DOHH2 (cell line): Measurements from ENCODE around the gene RAD51B.

Source experiments
- H3F3A ChIP-seq: fragments of 200-600 bp; sonication (generic), shearing (Covaris generic); 2 replicates; pipeline ENCODE4 v1.6.0; 2016; ENCODE audit warnings: antibody characterized with exemption, mild to moderate bottlenecking; ENCODE audit not compliant: control insufficient read depth, insufficient read depth
- H3K27ac ChIP-seq: fragments of 200-600 bp; sonication (generic); 2 replicates; pipeline ENCODE4 v1.5.1; 2014; ENCODE audit warnings: low read depth, mild to moderate bottlenecking, low read length, moderate library complexity
- H3K27me3 ChIP-seq: fragments of 200-600 bp; sonication (generic); 2 replicates; pipeline ENCODE4 v1.6.1; 2014; ENCODE audit warnings: mild to moderate bottlenecking, low read length, mixed read lengths; ENCODE audit not compliant: control insufficient read depth
- H3K36me3 ChIP-seq: fragments of 200-600 bp; sonication (generic); 2 replicates; pipeline ENCODE4 v1.6.1; 2014; ENCODE audit warnings: mild to moderate bottlenecking, low read length, moderate library complexity, mixed read lengths; ENCODE audit not compliant: control insufficient read depth
- H3K4me1 ChIP-seq: fragments of 200-600 bp; sonication (generic); 2 replicates; pipeline ENCODE4 v1.6.1; 2014; ENCODE audit warnings: mild to moderate bottlenecking, low read length, mixed read lengths; ENCODE audit not compliant: control insufficient read depth
- H3K4me2 ChIP-seq: fragments of 200-600 bp; sonication (generic); 2 replicates; pipeline ENCODE4 v1.6.0; 2014; ENCODE audit warnings: mild to moderate bottlenecking, low read length, moderate library complexity
- H3K4me3 ChIP-seq: fragments of 200-600 bp; sonication (generic); 2 replicates; pipeline ENCODE4 v1.5.1; 2014; ENCODE audit warnings: mild to moderate bottlenecking, low read length, mixed read lengths
- H3K79me2 ChIP-seq: fragments of 200-600 bp; sonication (generic); 2 replicates; pipeline ENCODE4 v1.6.1; 2014; ENCODE audit warnings: mild to moderate bottlenecking, low read length, mixed read lengths; ENCODE audit not compliant: control insufficient read depth
- H3K9me2 ChIP-seq: fragments of 200-600 bp; sonication (generic); replicated peaks from 2 replicates; pipeline ENCODE4 v1.6.1; 2014; ENCODE audit warnings: mild to moderate bottlenecking, low read length, mixed read lengths; ENCODE audit not compliant: control insufficient read depth
- H3K9me3 ChIP-seq: fragments of 200-600 bp; sonication (generic); 2 replicates; pipeline ENCODE4 v1.6.1; 2014; ENCODE audit warnings: antibody characterized with exemption, low read length, mixed read lengths; ENCODE audit not compliant: control insufficient read depth, insufficient read depth
- H4K20me1 ChIP-seq: fragments of 200-600 bp; sonication (generic); 2 replicates; pipeline ENCODE4 v1.6.0; 2014; ENCODE audit warnings: low read depth, mild to moderate bottlenecking, antibody characterized with exemption, low read length, moderate library complexity; ENCODE audit not compliant: control insufficient read depth, insufficient read depth
- EZH2phosphoT487 ChIP-seq: fragments of 200-600 bp; sonication (generic); IDR thresholded peaks from 2 replicates; pipeline ENCODE4 v1.6.1; 2017; ENCODE audit warnings: borderline replicate concordance, mild to moderate bottlenecking, antibody characterized with exemption, low read length, moderate library complexity, mixed read lengths
- TF ChIP-seq, protein P1 (sequence below): fragments of 200-600 bp; sonication (generic); IDR thresholded peaks from one replicate; pipeline ENCODE4 v1.5.1; 2014; ENCODE audit warnings: antibody characterized with exemption, mild to moderate bottlenecking, low read depth, low read length; ENCODE audit not compliant: poor library complexity, severe bottlenecking

Gene RAD51B

DNA sequence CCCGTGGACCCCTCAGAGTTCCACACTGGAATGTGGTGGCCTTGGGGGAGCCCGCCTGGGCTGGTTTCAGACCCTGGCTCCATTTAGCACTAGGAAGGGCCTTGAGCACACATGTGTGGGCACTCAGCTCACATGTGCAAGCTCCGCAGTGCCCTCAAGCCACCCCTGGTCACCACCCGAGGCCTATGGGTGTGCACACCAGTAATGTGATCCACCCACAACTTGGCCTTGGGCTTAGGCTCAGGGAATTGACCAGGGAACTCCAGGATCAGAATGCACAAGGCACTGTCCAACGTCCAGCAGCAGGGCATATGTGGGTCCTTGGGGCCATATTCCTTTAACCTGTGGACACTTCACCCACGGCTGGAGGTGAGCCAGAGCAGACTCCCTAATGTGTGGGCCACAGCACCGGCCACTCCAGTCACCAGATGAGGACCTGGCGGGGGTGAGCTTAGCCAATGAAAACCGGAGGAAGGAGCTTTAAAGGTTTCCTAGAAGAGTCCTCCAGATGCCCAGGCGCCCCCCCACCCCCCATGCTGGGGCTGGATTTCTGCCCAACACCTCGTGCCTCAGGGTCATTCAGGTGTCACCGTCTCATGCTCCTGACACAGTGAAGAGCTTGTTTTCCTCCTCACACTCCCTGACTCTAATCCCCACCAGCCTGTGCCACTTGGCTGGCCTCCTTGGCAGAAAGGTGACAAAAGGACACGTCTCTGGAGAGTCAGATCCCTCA, 764.1 kb downstream of the RAD51B start:
- Histone ChIP-seq H3K9me2 (no peaks in the 10 kb centered on the region), H3K9me3 (peaks cover 3% of the 10 kb centered on the region; the same call in 1 of the 2 replicates), H3K36me3 (no peaks in the 10 kb centered on the region), H3K27ac (no peak overlapping the region), H3K27me3 (no peaks in the 10 kb centered on the region), H3K79me2 (no peaks in the 10 kb centered on the region), H3K4me3 (no peak overlapping the region), H3F3A (no peaks in the 10 kb centered on the region), H4K20me1 (no peaks in the 10 kb centered on the region), H3K4me1 (no peaks in the 10 kb centered on the region), H3K4me2 (no peak overlapping the region)
- TF ChIP-seq EZH2phosphoT487 = no peak
- TF ChIP-seq, protein P1, sequence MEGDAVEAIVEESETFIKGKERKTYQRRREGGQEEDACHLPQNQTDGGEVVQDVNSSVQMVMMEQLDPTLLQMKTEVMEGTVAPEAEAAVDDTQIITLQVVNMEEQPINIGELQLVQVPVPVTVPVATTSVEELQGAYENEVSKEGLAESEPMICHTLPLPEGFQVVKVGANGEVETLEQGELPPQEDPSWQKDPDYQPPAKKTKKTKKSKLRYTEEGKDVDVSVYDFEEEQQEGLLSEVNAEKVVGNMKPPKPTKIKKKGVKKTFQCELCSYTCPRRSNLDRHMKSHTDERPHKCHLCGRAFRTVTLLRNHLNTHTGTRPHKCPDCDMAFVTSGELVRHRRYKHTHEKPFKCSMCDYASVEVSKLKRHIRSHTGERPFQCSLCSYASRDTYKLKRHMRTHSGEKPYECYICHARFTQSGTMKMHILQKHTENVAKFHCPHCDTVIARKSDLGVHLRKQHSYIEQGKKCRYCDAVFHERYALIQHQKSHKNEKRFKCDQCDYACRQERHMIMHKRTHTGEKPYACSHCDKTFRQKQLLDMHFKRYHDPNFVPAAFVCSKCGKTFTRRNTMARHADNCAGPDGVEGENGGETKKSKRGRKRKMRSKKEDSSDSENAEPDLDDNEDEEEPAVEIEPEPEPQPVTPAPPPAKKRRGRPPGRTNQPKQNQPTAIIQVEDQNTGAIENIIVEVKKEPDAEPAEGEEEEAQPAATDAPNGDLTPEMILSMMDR = no peak

DNA sequence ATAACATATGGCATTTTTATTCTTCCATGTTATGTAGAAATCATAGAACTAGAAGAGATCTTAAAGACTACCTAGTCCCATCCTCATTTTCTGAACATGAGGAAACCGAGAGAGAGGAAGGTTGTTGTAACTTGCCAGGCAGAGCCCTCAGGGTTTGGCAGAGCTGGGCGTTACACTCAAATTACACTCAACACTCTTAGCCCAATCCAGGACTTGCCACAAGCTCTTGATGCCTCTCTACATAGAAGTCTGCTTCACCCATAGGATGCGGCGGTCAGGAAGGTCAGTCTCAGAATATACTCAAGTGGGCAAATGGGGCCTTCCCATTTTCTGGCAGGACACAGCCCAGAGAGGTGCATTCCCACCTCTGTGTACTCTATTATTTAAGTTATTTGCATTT, 765.2 kb downstream of the RAD51B start:
- Histone ChIP-seq H3K27me3 (no peaks in the 10 kb centered on the region), H4K20me1 (no peaks in the 10 kb centered on the region), H3K4me3 (no peak overlapping the region), H3K36me3 (no peaks in the 10 kb centered on the region), H3K4me1 (no peaks in the 10 kb centered on the region), H3K9me2 (no peaks in the 10 kb centered on the region), H3K27ac (no peak overlapping the region), H3K9me3 (peaks cover 3% of the 10 kb centered on the region; the same call in 1 of the 2 replicates), H3K4me2 (no peak overlapping the region), H3F3A (no peaks in the 10 kb centered on the region), H3K79me2 (no peaks in the 10 kb centered on the region)
- TF ChIP-seq, protein P1 = no peak
- TF ChIP-seq EZH2phosphoT487 = no peak

DNA sequence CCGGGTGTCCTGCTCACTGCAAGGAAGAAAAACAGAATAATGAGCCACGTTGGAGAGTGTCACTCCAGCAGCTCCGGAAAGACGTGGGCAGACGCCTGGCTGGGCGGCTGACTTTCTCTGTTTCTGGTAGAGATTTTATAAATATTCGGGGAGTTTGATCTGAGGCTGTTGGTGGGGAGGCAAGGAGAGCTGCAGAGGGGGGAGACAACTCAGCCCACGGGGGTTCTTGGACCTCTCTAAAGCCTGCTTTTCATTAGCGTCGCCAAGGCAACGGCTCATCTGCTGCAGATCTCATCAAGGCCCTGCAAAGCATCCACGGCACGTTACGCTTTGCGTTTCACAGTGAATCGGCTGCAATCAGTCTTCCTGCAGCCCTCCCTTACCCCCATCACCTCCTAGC, 766.1 kb downstream of the RAD51B start:
- Histone ChIP-seq H3K36me3 (no peaks in the 10 kb centered on the region), H4K20me1 (no peaks in the 10 kb centered on the region), H3K79me2 (no peaks in the 10 kb centered on the region), H3K27me3 (no peaks in the 10 kb centered on the region), H3K9me3 (peaks cover 3% of the 10 kb centered on the region; the same call in 1 of the 2 replicates), H3K4me1 (no peaks in the 10 kb centered on the region), H3F3A (no peaks in the 10 kb centered on the region), H3K9me2 (no peaks in the 10 kb centered on the region), H3K4me3 (no peak overlapping the region), H3K27ac (no peak overlapping the region), H3K4me2 (no peak overlapping the region)
- TF ChIP-seq EZH2phosphoT487 = no peak
- TF ChIP-seq, protein P1 = no peak
